ENCODE data around the gene CEBPZ. TPM values are rescaled to one million over a fixed set of nuclear protein-coding genes. Genes with fewer than 3 reads are reported as not detected.

Gene CEBPZ
- total RNA-seq, 2 experiments from 2014 or later, result 53.5 to 56.9 TPM

DNA sequence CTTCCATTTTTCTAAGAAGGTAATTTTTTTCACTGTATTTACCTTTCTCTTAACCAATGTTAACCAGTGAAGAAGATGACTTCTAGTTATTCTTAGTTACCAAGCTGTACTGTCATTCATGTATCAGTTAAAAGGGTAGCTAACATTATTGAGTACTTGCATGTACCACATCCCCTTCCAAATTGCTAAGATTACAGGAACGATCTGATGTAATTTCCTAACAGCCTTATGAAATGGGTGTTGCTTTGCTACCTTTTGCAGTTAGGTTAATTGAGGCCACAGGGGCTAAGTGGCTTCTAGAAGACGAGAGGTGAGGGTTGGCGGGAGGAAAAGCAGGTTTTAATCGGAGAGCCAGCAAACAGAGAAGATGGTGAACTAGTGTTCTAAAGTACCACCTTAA is 41.1 kb downstream of the CEBPZ start:
- no peaks in the 10 kb centered on the region for H3K36me3 Mint-ChIP-seq (ENCODE audit: low read depth)
- H3K4me3 Mint-ChIP-seq, result no peak overlapping the region
- H3K9me3 Mint-ChIP-seq, result no peaks in the 10 kb centered on the region
- peaks cover 9% of the 10 kb centered on the region for H3K27me3 Mint-ChIP-seq
- H3K4me1 Mint-ChIP-seq, result peaks cover 4% of the 10 kb centered on the region
- ChIA-PET POLR2A (no interaction called here), CTCF (interaction anchor here (0.8 to 1.0 kb wide), 2 partner anchors 19 to 187 kb away, joined by 3 to 4 read pairs; no protein-coding TSS in a partner anchor)
- DNase-seq, result no peak
- H3K27ac Mint-ChIP-seq, result no peak overlapping the region

DNA sequence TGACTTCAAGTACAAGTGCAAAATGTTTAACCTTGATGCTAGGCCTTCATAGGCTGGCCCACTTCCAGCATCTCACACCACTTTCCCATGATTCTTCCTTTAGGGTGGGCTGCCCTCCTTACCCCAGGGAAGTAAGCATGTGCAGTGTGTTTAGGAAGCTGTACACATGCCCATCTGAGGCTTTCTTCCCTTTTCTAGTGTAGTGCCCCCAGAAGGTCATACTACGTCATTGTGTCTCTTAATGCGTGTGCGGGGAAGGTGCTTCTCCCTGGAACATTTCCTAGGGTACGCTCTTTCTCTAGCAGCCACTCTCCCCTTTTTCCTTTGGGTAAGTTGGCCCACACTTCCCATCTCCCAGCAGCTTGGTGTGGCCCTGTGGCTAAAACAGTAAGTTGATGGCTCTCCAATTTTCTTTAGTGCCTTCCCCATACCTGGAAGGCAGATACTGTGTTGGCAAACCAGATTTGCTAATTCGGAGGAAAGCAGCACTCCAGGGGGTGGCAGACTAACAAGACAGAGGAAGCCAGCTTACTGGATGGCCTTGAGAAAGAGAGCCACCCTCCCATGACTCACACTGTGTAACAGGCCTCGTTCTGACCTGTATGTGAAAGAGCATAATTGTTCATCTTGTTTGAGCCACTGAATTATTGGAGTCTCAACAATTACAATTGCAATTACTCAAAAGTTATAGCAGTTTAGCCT is 41.8 kb downstream of the CEBPZ start:
- no peak for DNase-seq
- H3K27ac Mint-ChIP-seq, result no peak overlapping the region
- H3K27me3 Mint-ChIP-seq, result peaks cover 9% of the 10 kb centered on the region
- ChIA-PET POLR2A (no interaction called here), CTCF (interaction anchor here (0.8 to 1.0 kb wide), 2 partner anchors 21 to 187 kb away, joined by 3 read pairs; no protein-coding TSS in a partner anchor)
- no peaks in the 10 kb centered on the region for H3K9me3 Mint-ChIP-seq
- no peak overlapping the region for H3K4me3 Mint-ChIP-seq
- peaks cover 4% of the 10 kb centered on the region for H3K4me1 Mint-ChIP-seq
- no peaks in the 10 kb centered on the region for H3K36me3 Mint-ChIP-seq (ENCODE audit: low read depth)

DNA sequence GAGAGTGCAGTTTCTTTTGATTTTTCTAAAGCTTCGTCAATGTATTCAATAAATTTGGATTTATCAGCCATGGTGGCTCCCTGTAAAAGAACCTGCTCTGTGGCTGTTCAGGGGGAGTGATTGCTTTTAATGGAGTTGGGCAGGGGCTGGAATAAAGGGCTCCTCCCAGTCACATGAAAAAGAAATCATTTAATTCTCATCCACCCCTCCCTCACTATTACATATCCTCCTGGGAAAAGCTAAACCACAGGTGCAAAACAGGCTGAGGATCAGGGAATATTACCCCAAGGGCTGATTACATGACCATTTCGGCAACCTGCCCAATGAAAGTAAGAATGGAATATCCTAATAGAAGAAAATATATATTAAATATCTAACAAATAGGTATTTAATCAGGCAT is 42.8 kb downstream of the CEBPZ start, which contains the start of gene SULT6B1:
Gene SULT6B1, minus strand, starts transcription at position 101 of the 400 bp plus-strand sequence. Its CDS starts 30 bp downstream, at position 71.
- Mint-ChIP-seq H3K4me3 (no peak within 1 kb of the TSS), H3K36me3 (ENCODE audit: low read depth) (no peaks in the 10 kb centered on the region), H3K27me3 (peaks cover 13% of the 10 kb centered on the region), H3K27ac (no peak within 1 kb of the TSS), H3K4me1 (peaks cover 4% of the 10 kb centered on the region), H3K9me3 (no peaks in the 10 kb centered on the region)
- DNase-seq, result no peak
- ChIA-PET CTCF (no interaction called here), POLR2A (no interaction called here)

DNA sequence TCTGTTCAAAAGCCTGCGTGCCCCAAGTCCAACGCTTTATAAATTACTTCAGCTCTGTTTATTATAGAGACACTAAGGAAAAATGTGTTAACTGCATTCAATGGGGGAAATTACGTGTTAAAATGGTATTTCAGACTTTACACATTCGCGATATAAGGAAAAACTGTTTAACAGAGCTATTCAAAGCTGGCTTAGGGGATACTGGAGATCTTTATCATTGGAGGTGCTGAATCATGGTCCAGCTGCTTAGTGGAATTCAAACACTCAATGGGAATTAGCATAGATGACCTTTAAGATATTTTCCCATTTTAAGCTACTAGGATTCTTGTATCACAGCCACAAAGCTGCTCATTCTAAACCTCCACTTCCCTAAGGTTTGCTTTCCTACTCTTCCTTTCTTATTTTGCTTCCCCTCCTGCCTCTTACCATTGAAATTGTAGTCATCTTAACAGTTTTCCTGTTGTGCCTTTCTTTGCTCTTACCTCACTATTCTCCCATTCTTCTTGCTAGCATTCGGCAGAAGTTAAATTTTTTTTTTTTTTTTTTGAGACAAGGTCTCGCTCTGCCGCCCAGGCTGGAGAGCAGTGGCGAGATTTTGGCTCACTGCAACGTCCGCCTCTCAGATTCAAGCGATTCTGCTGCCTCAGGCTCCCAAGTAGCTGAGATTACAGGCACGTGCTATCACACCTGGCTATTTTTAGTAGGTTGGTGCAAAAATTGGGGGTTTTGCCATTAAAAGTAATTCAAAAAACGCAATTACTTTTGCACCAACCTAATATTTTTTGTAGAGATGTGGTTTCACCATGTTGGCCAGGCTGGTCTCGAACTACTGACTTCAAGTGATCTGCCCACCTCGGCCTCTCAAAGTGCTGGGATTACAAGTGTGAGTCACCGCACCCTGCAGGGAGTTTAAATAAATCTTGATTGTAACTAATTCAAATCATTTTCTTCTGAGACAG is 49.4 kb downstream of the CEBPZ start:
- Mint-ChIP-seq H3K27me3 (peaks cover 34% of the 10 kb centered on the region), H3K9me3 (no peaks in the 10 kb centered on the region), H3K27ac (no peak overlapping the region), H3K4me1 (no peaks in the 10 kb centered on the region), H3K36me3 (ENCODE audit: low read depth) (no peaks in the 10 kb centered on the region), H3K4me3 (no peak overlapping the region)
- DNase-seq, result no peak
- ChIA-PET CTCF (interaction anchor here (0.6 to 2.0 kb wide), 2 partner anchors 11 to 16 kb away, joined by 4 read pairs; no protein-coding TSS in a partner anchor), POLR2A (no interaction called here)

DNA sequence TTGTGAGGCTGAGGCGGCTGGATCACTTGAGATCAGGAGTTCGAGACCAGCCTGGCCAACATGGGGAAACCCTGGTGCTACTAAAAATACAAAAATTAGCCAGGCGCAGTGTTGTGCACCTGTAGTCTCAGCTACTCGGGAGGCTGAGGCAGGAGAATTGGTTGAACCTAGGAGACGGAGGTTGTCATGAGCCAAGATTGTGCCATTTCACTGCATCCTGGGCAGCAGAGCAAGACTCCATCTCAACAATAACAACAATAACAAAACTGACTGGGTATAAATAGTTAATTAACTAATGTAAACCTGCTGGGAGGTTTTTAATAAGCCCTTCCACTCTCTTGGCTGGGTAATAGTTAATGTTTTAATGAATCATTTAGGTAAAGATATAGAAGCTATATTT is 50.8 kb downstream of the CEBPZ start:
- no peak overlapping the region for H3K27ac Mint-ChIP-seq
- no peaks in the 10 kb centered on the region for H3K36me3 Mint-ChIP-seq (ENCODE audit: low read depth)
- no peak overlapping the region for H3K4me3 Mint-ChIP-seq
- CTCF ChIA-PET, result interaction anchor here (2.0 kb wide), 1 partner anchor 12 kb away, joined by 4 read pairs; no protein-coding TSS in a partner anchor
- peaks cover 34% of the 10 kb centered on the region for H3K27me3 Mint-ChIP-seq
- POLR2A ChIA-PET, result no interaction called here
- H3K4me1 Mint-ChIP-seq, result no peaks in the 10 kb centered on the region
- no peak for DNase-seq
- H3K9me3 Mint-ChIP-seq, result no peaks in the 10 kb centered on the region

DNA sequence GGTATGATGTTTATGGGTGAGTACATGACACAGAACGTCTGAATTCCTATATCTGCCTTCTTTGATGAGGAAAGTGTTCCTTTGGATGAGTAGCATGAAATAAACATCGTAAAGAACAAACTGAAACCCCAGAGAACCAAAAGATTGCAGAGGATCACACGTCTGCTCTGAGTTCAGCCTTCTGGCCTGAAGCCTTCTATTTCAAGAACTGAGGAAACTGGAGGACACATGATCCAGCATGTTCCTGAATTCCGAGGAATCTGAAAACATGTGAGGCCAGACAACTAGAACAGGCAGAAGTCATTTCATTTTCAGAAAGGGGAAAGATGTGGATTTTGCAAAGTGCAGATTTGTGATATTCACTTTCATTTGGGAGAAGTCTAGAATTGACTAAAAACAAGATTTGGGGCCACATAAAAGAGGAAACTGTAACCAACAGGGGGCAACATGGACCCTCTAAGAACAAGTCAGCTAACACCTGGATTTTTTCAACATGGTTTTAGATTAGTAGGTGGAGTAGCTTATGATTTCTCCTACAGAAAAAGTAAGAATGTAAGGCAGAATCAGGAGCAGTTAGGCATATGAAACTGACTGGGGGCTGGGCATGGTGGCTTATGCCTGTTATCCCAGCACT is 51.3 kb downstream of the CEBPZ start:
- DNase-seq, result no peak
- Mint-ChIP-seq H3K4me1 (no peaks in the 10 kb centered on the region), H3K9me3 (no peaks in the 10 kb centered on the region), H3K36me3 (ENCODE audit: low read depth) (no peaks in the 10 kb centered on the region), H3K27ac (no peak overlapping the region), H3K27me3 (peaks cover 34% of the 10 kb centered on the region), H3K4me3 (no peak overlapping the region)
- ChIA-PET CTCF (interaction anchor here (1.1 to 2.0 kb wide), 3 partner anchors 11 to 21 kb away, joined by 3 to 5 read pairs (median 4); no protein-coding TSS in a partner anchor), POLR2A (no interaction called here)

DNA sequence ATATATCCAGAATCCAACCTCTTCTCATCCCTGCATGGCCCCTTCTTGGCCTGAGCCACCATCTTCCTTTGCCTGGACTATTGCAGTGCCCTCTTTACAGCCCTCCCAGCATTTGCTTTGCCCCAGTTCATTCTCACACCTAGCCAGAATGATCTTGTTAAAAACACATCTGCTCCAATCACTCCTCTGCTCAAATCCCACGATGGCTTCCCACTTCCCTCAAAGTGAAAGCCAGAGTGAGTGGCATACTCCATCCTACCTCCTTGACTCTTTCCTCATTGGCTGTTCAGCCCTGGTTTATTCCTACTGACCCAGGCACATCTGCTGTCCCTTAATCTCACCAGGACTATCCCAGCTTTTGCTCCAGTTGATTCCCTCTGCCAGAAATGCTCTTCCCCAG is 57.7 kb downstream of the CEBPZ start:
- no peaks in the 10 kb centered on the region for H3K4me1 Mint-ChIP-seq
- H3K9me3 Mint-ChIP-seq, result no peaks in the 10 kb centered on the region
- H3K36me3 Mint-ChIP-seq (ENCODE audit: low read depth), result no peaks in the 10 kb centered on the region
- no peak overlapping the region for H3K27ac Mint-ChIP-seq
- H3K27me3 Mint-ChIP-seq, result no peaks in the 10 kb centered on the region
- DNase-seq, result no peak
- ChIA-PET CTCF (no interaction called here), POLR2A (no interaction called here)
- no peak overlapping the region for H3K4me3 Mint-ChIP-seq

DNA sequence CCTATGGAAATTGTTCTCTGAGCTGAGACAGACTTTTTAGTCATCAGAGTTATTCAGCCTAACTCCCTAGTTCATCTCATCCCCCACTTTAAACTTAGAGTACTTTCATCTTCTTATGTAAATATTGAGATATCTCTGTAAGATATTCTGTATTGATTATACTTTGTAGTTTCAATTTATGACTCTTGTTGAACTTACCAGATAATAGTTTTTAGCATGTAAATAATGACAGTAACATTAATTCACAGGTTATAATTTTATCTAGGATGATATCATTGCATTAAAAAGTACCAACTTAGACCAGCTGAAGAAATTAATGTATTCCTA is 59.8 kb downstream of the CEBPZ start:
- ChIA-PET POLR2A (no interaction called here), CTCF (interaction anchor here (0.7 to 0.8 kb wide), 2 partner anchors 19 to 30 kb away, joined by 3 to 4 read pairs; no protein-coding TSS in a partner anchor)
- Mint-ChIP-seq H3K4me3 (no peak overlapping the region), H3K4me1 (no peaks in the 10 kb centered on the region), H3K27me3 (no peaks in the 10 kb centered on the region), H3K27ac (no peak overlapping the region), H3K36me3 (ENCODE audit: low read depth) (no peaks in the 10 kb centered on the region), H3K9me3 (no peaks in the 10 kb centered on the region)
- no peak for DNase-seq

DNA sequence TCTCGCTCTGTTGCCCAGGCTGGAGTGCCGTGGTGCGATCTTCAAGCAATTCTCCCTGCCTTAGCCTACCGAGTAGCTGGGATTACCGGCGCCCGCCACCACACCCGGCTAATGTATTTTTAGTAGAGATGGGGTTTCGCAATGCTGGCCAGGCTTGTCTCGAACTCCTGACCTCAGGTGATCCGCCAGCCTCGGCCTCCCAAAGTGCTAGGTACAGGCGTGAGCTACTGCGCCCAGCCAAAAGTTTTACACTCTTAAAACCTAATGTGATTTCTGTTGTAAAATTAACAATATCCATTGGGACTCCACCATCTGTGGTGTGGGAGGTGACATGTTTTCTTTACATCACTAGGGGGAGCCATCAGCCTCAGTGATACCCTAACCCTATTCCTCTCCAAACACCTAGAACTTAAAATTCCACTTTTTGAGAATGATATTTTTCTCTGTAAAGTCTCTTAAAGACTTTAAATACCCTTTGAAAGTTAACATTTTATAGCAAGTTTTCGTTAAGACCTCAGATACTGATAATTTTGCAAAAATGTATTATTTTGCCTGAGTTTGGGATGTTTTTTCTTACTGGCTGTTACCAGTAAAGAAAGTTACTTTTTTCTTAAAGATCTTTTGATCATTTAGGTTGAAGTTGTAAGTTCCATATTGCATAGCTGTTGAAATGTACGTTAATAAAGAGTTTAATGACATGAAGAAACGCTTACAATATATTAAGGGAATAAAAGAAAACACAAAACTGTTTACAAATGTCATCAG is 63.0 kb downstream of the CEBPZ start:
- DNase-seq, result peak; percentile 43
- Mint-ChIP-seq H3K4me1 (no peaks in the 10 kb centered on the region), H3K9me3 (peaks cover 16% of the 10 kb centered on the region), H3K36me3 (ENCODE audit: low read depth) (peaks cover 5% of the 10 kb centered on the region), H3K27me3 (peaks cover 7% of the 10 kb centered on the region), H3K27ac (no peak overlapping the region), H3K4me3 (no peak overlapping the region)
- ChIA-PET CTCF (interaction anchor here (0.6 to 2.2 kb wide), 11 partner anchors 11 to 1590 kb away, joined by 3 to 9 read pairs (median 3); partner anchors contain the start of gene EIF2AK2), POLR2A (no interaction called here)

DNA sequence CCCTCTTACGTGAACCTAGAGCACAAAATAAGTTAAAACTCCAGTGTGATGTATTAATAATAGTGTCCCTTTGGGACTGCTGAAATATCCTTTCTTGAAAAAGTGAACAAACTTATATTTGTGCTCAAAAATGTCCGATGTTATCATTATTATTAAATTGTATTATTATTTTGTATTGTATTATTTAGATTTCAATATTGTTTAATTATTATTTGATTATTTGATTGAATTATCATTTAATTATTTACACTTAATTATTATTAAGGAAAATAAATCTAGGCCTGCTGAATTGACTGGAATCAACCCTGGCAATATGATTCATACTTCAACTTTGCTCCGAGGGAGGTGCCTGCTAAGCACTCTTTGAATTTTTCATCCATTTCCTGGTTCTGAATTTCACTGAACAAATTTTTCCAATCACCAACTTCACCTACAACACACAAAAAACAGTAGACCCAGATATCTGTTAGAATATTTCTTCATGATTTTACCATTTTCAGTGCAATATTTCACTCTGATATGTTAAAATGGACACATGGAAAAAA is 63.7 kb downstream of the CEBPZ start:
- ChIA-PET POLR2A (no interaction called here), CTCF (interaction anchor here (0.6 to 2.2 kb wide), 4 partner anchors 10 to 1591 kb away, joined by 3 to 9 read pairs (median 5); partner anchors contain the start of gene EIF2AK2)
- Mint-ChIP-seq H3K4me1 (no peaks in the 10 kb centered on the region), H3K9me3 (peaks cover 16% of the 10 kb centered on the region), H3K27me3 (peaks cover 7% of the 10 kb centered on the region), H3K27ac (no peak overlapping the region), H3K4me3 (no peak overlapping the region), H3K36me3 (ENCODE audit: low read depth) (peaks cover 5% of the 10 kb centered on the region)
- DNase-seq, result no peak

DNA sequence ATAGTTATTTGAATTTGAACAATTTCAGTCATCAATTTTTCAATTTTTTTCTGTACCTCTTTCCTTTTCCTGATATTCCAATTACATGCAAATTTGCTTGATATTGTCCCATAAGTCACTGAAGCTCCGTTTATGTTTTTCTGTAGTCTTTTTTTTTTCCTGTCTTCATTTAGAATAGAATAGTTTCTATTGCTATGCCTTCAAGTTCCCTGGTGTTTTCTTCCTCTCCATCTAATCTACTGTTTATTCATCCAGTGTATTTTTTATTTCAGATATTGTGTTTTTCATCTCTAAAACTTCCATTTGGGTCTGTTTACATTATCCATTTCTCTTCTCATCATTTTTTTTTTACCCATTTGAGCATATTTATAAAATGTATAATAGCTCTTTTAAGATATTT is 66.6 kb downstream of the CEBPZ start:
- POLR2A ChIA-PET, result interaction anchor here (0.7 kb wide), 1 partner anchor 8 kb away, joined by 7 read pairs; the partner anchor contains the start of gene EIF2AK2
- CTCF ChIA-PET, result no interaction called here
- Mint-ChIP-seq H3K27me3 (peaks cover 7% of the 10 kb centered on the region), H3K4me1 (no peaks in the 10 kb centered on the region), H3K27ac (no peak overlapping the region), H3K4me3 (no peak overlapping the region), H3K9me3 (peaks cover 16% of the 10 kb centered on the region), H3K36me3 (ENCODE audit: low read depth) (peaks cover 5% of the 10 kb centered on the region)
- no peak for DNase-seq

Measured in activated CD4-positive, alpha-beta T cell treated with anti-CD3 and anti-CD28 coated beads, Interleukin-2, amount 10 ng/mL, durations not matched to agents 7 days and 5 days (primary cell).